PC-3 (cell line): ENCODE results near the gene PIM3. TPM values are rescaled to one million over a fixed set of nuclear protein-coding genes. Genes with fewer than 3 reads are reported as not detected.
A peak's percentile ranks its signal among the peaks of the same experiment; 100 is the strongest.

Experiments used
- ATAC-seq: fragments of 200-7000 bp; cut with Tn5 transposase; 2 replicates; pipeline ENCODE4 v1.9.1; 2020; ENCODE audit warnings: mild to moderate bottlenecking, moderate library complexity
- BruUV-seq: library from RNA; stranded (reverse); fragments of 400-500 nt; replicated peaks from 2 replicates; lab custom pipeline; 2021; lab: Mats Ljungman, UMichigan
- CTCF ChIA-PET: fragments of 300-600 bp; sonication (Branson Sonifier 250); formaldehyde crosslinking; loops from one replicate; lab custom pipeline; 2022; ENCODE audit warnings: antibody characterized with exemption; lab: Charles Lee
- POLR2A ChIA-PET: fragments of 300-600 bp; sonication (Branson Sonifier 250); formaldehyde crosslinking; loops from one replicate; lab custom pipeline; 2022; ENCODE audit warnings: antibody characterized with exemption; ENCODE audit not compliant: unreplicated experiment; lab: Charles Lee
- DNase-seq: peaks from one replicate; pipeline ENCODE4 v3.0.0-alpha.2; 2015
- H2AFZ ChIP-seq: fragments of 300-600 bp; sonication (generic); 2 replicates; pipeline ENCODE4 v1.6.0; 2016; ENCODE audit warnings: antibody characterized with exemption, low read length
- H3F3A ChIP-seq: fragments of 300-600 bp; sonication (generic); one replicate; pipeline ENCODE4 v1.6.0; 2017; ENCODE audit warnings: antibody characterized with exemption, low read length, control low read depth, mild to moderate bottlenecking; ENCODE audit not compliant: unreplicated experiment
- H3K27ac ChIP-seq: fragments of 300-600 bp; sonication (generic); 2 replicates; pipeline ENCODE4 v1.5.1; 2016; ENCODE audit warnings: mild to moderate bottlenecking, low read length
- H3K27me3 ChIP-seq: fragments of 300-600 bp; sonication (generic); 2 replicates; pipeline ENCODE4 v1.6.1; 2016; ENCODE audit warnings: low read length, mixed read lengths
- H3K36me3 ChIP-seq: fragments of 300-600 bp; sonication (generic); 2 replicates; pipeline ENCODE4 v1.6.1; 2016; ENCODE audit warnings: low read depth, mixed run types, low read length, mixed read lengths
- H3K4me1 ChIP-seq: fragments of 300-600 bp; sonication (generic); 2 replicates; pipeline ENCODE4 v1.5.1; 2016; ENCODE audit warnings: low read length; ENCODE audit not compliant: insufficient read depth
- H3K4me2 ChIP-seq: fragments of 300-600 bp; sonication (generic); 2 replicates; pipeline ENCODE4 v1.6.0; 2016; ENCODE audit warnings: low read length
- H3K4me3 ChIP-seq: fragments of 300-600 bp; sonication (generic); 2 replicates; pipeline ENCODE4 v1.5.1; 2016; ENCODE audit warnings: mild to moderate bottlenecking, low read length, mixed read lengths
- H3K79me2 ChIP-seq: fragments of 300-600 bp; sonication (generic); 2 replicates; pipeline ENCODE4 v1.6.1; 2017; ENCODE audit warnings: low read length, mixed read lengths
- H3K9ac ChIP-seq: fragments of 300-600 bp; sonication (generic); 2 replicates; pipeline ENCODE4 v1.6.0; 2016; ENCODE audit warnings: mild to moderate bottlenecking, low read length
- H3K9me2 ChIP-seq: fragments of 300-600 bp; sonication (generic); replicated peaks from 2 replicates; pipeline ENCODE4 v1.6.1; 2016; ENCODE audit warnings: mixed run types, low read length, mixed read lengths
- H3K9me3 ChIP-seq: fragments of 300-600 bp; sonication (generic); 2 replicates; pipeline ENCODE4 v1.6.1; 2016; ENCODE audit warnings: low read length, mixed read lengths
- H4K20me1 ChIP-seq: fragments of 300-600 bp; sonication (generic); 2 replicates; pipeline ENCODE4 v1.6.1; 2016; ENCODE audit warnings: low read length, mixed read lengths
- EZH2 ChIP-seq: fragments of 300-600 bp; sonication (generic); IDR thresholded peaks from one replicate; pipeline ENCODE4 v1.6.1; 2017; ENCODE audit warnings: antibody characterized with exemption, mild to moderate bottlenecking, low read length; ENCODE audit not compliant: unreplicated experiment
- EZH2phosphoT487 ChIP-seq: fragments of 300-600 bp; sonication (generic); IDR thresholded peaks from 2 replicates; pipeline ENCODE4 v1.6.1; 2018; ENCODE audit warnings: mild to moderate bottlenecking, antibody characterized with exemption, low read length, borderline replicate concordance
- intact Hi-C: fragments of 100-400 bp; cut with micrococcal nuclease; formaldehyde crosslinking; loops from 2 replicates; pipeline ENCODE4 v1.9.0; 2023
- total RNA-seq: library from RNA; depleted of rRNA; stranded (reverse); fragments of >200 nt; gene quantifications from 2 replicates; pipeline ENCODE4 v1.2.3, GENCODE V29; 2014
- TF ChIP-seq, protein P1 (sequence below): fragments of 300-600 bp; sonication (generic); conservative IDR thresholded peaks from 2 replicates; pipeline ENCODE4 v1.5.1; 2017; ENCODE audit warnings: antibody characterized with exemption, low read depth, mild to moderate bottlenecking, low read length

Gene PIM3
- total RNA-seq, 1 experiment from 2014 or later, result 61.7 TPM

DNA sequence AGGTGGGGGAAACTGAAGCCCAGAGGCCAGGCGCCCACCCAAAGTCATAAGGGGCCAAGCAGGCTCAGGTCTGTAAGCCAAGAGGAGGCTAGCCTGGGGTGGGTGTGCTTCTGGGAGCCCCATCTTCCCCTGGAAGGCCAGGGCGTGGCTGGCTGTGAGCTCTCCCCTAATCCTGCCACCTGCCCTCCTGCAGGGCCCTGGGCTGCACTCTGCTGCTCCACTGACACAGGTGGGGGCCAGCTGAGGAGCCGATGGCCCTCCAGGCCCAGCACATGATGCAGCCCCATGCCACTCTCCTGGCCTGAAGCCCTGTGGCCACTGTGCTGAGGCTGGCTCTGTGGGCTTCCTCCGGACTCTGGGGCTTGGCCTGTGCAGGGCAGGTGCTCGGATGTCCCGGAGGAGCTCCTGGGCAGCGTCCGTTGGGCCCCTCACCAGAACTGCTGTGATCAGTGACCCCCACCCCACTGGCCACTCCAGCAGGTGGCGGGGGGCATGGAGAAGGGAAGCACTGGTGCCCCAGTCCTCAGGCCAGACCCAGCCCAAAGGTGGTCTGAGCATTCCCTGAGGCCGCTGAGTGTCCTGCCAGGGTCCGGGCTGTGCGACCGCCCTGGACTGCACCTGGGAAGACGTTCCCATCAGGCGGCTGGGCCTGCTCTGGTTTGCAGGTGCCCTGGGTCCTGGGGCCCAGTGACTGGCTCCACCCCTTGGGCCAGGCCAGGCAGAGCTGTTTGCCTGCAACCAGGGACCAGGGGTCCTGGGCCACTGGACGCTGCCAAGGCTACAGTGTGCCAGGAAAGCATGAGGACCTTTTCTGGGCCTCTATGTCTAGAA, 8.5 kb downstream of the PIM3 start:
- CTCF ChIA-PET, result no interaction called here
- intact Hi-C loops, result no loop called here
- Histone ChIP-seq H3K4me3 (no peak overlapping the region), H3K4me1 (peaks cover 11% of the 10 kb centered on the region), H2AFZ (no peak overlapping the region), H3K4me2 (no peak overlapping the region), H3K9me2 (no peaks in the 10 kb centered on the region), H3K79me2 (peaks cover 4% of the 10 kb centered on the region), H3K27ac (no peak overlapping the region), H3K9me3 (no peaks in the 10 kb centered on the region), H3F3A (peaks cover 5% of the 10 kb centered on the region), H3K9ac (no peak overlapping the region), H4K20me1 (peaks cover 2% of the 10 kb centered on the region), H3K27me3 (no peaks in the 10 kb centered on the region), H3K36me3 (no peaks in the 10 kb centered on the region)
- POLR2A ChIA-PET, result no interaction called here
- DNase-seq, result no peak
- no peak for TF ChIP-seq EZH2
- TF ChIP-seq, protein P1, sequence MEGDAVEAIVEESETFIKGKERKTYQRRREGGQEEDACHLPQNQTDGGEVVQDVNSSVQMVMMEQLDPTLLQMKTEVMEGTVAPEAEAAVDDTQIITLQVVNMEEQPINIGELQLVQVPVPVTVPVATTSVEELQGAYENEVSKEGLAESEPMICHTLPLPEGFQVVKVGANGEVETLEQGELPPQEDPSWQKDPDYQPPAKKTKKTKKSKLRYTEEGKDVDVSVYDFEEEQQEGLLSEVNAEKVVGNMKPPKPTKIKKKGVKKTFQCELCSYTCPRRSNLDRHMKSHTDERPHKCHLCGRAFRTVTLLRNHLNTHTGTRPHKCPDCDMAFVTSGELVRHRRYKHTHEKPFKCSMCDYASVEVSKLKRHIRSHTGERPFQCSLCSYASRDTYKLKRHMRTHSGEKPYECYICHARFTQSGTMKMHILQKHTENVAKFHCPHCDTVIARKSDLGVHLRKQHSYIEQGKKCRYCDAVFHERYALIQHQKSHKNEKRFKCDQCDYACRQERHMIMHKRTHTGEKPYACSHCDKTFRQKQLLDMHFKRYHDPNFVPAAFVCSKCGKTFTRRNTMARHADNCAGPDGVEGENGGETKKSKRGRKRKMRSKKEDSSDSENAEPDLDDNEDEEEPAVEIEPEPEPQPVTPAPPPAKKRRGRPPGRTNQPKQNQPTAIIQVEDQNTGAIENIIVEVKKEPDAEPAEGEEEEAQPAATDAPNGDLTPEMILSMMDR, result no peak
- no peak for TF ChIP-seq EZH2phosphoT487
- no TSS peak for BruUV-seq
- ATAC-seq, result no peak

DNA sequence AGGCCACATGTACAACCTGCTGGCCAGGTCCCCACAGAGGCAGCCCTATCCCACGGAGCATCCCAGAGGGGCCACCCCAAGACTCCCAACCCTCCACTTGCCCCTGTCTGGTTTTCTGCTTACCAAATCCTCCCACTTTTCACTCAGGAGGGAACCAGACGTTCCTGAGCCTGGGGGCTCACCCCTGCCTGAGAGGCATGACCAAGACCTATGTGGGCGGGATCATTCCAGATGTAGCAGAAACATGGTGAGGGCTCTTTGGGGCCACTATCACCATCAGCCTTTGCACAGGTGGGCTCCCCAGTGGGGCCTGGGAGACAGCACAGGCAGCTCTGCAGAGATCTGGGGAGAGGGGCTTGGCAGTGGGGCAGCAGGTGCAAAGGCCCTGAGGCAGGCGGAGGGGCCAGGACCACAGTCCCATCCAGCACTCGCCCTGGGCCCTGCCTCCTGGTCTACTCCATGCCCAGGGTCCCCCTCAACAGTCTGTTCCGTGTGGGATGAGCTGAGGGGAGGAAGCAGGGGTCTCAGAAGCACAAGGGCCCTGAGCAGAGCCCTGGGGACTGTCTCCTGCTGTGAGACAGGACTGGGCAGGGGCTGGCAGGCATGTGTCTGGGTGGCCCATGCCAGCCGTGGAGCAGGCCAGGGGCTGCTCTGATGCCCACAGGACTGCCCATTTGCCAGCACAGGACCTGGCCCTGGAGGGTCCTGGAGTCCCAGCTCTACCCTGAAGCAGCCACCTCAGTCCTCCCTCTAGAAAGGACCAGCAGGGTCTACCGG, 9.4 kb downstream of the PIM3 start:
- DNase-seq, result no peak
- POLR2A ChIA-PET, result no interaction called here
- Histone ChIP-seq H3K36me3 (no peaks in the 10 kb centered on the region), H3K9ac (peak overlapping the region; percentile 30; the same call in 1 of the 2 replicates), H3K9me2 (no peaks in the 10 kb centered on the region), H3K4me1 (peaks cover 11% of the 10 kb centered on the region), H3K79me2 (no peaks in the 10 kb centered on the region), H3K27me3 (no peaks in the 10 kb centered on the region), H2AFZ (no peak overlapping the region), H3K4me2 (peak overlapping the region; percentile 92), H4K20me1 (no peaks in the 10 kb centered on the region), H3K4me3 (no peak overlapping the region; the same call in 1 of the 2 replicates), H3K27ac (peak overlapping the region; percentile 32; the same call in 1 of the 2 replicates), H3F3A (peaks cover 5% of the 10 kb centered on the region), H3K9me3 (no peaks in the 10 kb centered on the region)
- TF ChIP-seq EZH2phosphoT487 (no peak), EZH2 (no peak)
- TF ChIP-seq, protein P1, result no peak
- intact Hi-C loops, result loop anchor here (10.0 kb wide), 1 partner anchor 65 kb away; no protein-coding TSS in a partner anchor
- no TSS peak for BruUV-seq
- CTCF ChIA-PET, result no interaction called here
- no peak; the same call in 1 of the 2 replicates for ATAC-seq
